Measurements from ENCODE around the gene SETD2. TPM values are rescaled to one million over a fixed set of nuclear protein-coding genes. Genes with fewer than 3 reads are reported as not detected.

The SETD2 gene
- total RNA-seq, 4 donors from 2014 or later: 54.0 to 70.2 (median 58.5) TPM

DNA sequence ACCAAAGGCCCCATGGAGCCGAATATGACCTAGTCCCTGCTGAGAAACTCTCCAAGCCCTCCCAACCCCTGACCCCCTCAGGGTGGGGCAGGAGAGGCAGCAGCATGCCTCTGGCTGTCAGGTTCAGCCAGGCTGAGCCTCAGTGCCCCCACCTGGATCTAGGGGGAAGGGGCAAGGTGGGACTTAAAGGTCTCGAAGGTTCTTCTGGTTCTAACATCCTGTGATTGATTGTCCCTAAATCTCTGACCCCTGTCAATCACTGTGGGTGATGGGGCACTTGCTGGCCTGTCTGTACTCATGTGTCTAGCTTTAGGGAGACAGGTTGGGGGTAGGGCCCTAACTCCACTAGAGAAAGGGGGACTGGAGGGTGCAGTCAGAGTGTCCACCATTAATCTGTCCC is 170.6 kb downstream of the SETD2 start:
- Histone ChIP-seq H3K36me3 (peaks cover 0 to 79% of the 10 kb centered on the region in 2 donors), H3K4me1 (peaks cover 0 to 14% (median 0%) of the 10 kb centered on the region in 3 donors), H3K9me3 (no peaks in the 10 kb centered on the region), H3K27me3 (no peaks in the 10 kb centered on the region), H3K27ac (no peak overlapping the region), H3K4me3 (no peak overlapping the region)
- TF ChIP-seq POLR2A (IDR thresholded peaks at IDR 0.05): no peak
- TF ChIP-seq, protein P1, sequence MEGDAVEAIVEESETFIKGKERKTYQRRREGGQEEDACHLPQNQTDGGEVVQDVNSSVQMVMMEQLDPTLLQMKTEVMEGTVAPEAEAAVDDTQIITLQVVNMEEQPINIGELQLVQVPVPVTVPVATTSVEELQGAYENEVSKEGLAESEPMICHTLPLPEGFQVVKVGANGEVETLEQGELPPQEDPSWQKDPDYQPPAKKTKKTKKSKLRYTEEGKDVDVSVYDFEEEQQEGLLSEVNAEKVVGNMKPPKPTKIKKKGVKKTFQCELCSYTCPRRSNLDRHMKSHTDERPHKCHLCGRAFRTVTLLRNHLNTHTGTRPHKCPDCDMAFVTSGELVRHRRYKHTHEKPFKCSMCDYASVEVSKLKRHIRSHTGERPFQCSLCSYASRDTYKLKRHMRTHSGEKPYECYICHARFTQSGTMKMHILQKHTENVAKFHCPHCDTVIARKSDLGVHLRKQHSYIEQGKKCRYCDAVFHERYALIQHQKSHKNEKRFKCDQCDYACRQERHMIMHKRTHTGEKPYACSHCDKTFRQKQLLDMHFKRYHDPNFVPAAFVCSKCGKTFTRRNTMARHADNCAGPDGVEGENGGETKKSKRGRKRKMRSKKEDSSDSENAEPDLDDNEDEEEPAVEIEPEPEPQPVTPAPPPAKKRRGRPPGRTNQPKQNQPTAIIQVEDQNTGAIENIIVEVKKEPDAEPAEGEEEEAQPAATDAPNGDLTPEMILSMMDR (IDR thresholded peaks at IDR 0.05): no peak
- no peak for TF ChIP-seq EP300 (IDR thresholded peaks at IDR 0.05)
- no peak for TF ChIP-seq POLR2AphosphoS5 (IDR thresholded peaks at IDR 0.05)
- ATAC-seq: no peak
- WGBS, 2 donors (ENCODE audit: low coverage in 1 of 2): no CpG with 5 or more reads among the region's 2 CpGs

DNA sequence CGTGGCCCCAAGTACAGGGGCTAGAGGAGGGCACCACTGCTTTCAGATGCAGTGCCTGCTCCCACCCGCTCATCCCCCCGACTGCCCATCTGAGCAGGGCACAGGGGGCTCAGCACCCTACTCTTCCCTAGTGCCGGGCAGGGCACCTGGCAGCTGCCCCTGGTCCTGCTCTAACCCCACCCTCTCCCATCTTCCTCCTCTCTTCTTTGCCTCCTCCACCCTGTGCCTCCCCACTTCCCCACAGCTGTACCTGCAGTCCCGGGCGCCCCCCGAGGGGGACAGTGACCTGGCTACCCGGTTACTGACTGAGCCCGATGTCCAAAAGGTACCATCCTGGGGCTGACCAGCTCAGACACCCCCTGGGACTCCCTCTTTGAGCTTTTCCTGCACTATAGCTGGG is 171.7 kb downstream of the SETD2 start:
- no peak for ATAC-seq
- H3K27me3 ChIP-seq: no peaks in the 10 kb centered on the region
- 81% methylated on average over 8 of the region's 9 CpGs; no CpG with 5 or more reads in 1 of the 2 donors for whole genome bisulfite sequencing, 2 donors (ENCODE audit: low coverage in 1 of 2)

DNA sequence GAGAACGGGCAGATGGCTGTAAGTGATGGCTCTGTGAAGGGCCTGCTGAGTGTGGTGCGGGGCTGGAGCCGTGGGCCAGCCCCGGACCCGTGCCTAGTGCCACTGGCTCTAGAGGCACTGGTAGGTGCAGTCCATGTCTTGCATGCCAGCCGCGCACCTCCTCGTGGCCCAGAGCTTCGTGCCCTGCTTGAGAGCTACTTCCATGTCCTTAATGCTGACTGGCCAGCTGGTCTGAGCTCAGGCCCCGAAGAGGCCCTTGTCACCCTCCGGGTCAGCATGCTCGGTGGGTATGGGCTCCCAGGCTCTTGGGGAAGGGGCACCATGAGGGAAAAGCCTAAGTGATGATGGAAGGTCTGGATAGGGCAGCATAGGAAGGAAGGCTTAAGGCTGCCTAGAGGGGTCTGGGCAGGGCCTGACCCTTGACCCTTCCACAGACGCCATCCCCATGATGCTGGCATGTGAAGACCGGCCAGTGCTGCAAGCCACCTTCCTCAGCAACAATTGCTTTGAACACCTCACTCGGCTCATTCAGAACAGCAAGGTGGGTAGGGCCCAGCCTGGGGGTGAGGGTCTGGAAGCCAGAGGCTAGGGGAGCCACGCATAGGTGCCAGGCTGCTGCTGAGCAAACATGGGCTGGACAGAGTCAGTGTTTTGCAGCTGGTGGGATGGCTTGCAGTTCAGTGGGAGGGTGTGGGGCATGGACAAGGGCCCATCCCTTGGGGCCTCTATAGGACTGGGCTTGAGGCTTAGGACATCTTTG is 172.3 kb downstream of the SETD2 start:
- WGBS, 2 donors (ENCODE audit: low coverage in 1 of 2): 80% methylated on average over 1 of the region's 16 CpGs; no CpG with 5 or more reads in 1 of the 2 donors
- Histone ChIP-seq H3K4me3 (no peak overlapping the region), H3K9me3 (no peaks in the 10 kb centered on the region), H3K27ac (no peak overlapping the region), H3K4me1 (peaks cover 0 to 27% (median 3%) of the 10 kb centered on the region in 3 donors), H3K27me3 (no peaks in the 10 kb centered on the region), H3K36me3 (peaks cover 0 to 70% of the 10 kb centered on the region in 2 donors)
- TF ChIP-seq POLR2AphosphoS5 (IDR thresholded peaks at IDR 0.05): no peak
- ATAC-seq: no peak

More for the DNA sequence above, 171.7 kb downstream of the SETD2 start:
- TF ChIP-seq POLR2AphosphoS5 (IDR thresholded peaks at IDR 0.05) (no peak), EP300 (IDR thresholded peaks at IDR 0.05) (no peak), POLR2A (IDR thresholded peaks at IDR 0.05) (no peak)
- TF ChIP-seq, protein P1 (IDR thresholded peaks at IDR 0.05): no peak
- Histone ChIP-seq H3K4me1 (peaks cover 0 to 22% (median under 1%) of the 10 kb centered on the region in 3 donors), H3K27ac (no peak overlapping the region), H3K4me3 (no peak overlapping the region), H3K9me3 (no peaks in the 10 kb centered on the region), H3K36me3 (peaks cover 0 to 70% of the 10 kb centered on the region in 2 donors)

DNA sequence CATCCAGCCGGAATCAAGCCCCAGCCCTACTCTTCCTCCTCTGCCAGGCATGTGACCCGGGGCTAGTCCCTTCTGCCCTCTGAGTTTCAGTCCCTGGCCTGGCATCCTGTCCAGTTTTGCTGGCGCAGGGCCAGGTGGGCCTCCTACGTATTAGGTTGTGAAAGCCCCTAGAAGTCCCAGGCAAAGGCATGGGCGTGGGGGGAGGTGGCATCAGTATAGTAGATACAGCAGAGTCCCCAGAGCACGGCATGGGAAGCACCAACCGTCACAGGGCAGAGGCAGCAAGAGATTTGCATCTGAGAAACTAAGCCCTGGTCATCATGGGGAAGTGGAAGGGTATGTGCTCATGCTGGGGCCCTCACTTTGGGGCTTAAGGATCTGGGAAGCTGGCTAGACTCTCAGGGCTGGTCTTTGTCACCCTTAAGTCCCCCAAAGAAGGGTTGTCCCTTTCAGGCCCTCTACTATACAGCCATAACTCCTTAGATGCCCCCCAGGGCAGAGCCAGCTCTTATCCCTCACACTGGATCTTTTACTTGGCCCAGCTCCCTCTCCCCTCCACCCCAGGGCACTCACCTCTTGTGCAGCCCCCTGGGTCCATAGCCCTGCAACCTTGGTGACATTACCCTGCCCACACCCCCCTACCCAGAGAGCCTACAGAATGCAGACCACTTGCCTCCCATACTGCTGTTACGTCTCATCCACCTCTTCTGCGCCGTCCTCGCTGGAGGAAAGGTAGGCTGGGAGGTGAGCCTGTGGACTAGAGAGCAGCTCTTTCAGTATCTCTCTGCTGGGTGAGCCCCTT is 173.1 kb downstream of the SETD2 start:
- no peak for ATAC-seq
- WGBS, 2 donors (ENCODE audit: low coverage in 1 of 2): 100% methylated on average over 3 of the region's 11 CpGs; no CpG with 5 or more reads in 1 of the 2 donors
- Histone ChIP-seq H3K36me3 (peaks cover 0 to 63% of the 10 kb centered on the region in 2 donors), H3K4me3 (no peak overlapping the region), H3K27ac (no peak overlapping the region), H3K4me1 (peaks cover 0 to 31% (median 3%) of the 10 kb centered on the region in 3 donors), H3K27me3 (no peaks in the 10 kb centered on the region), H3K9me3 (no peaks in the 10 kb centered on the region)
- TF ChIP-seq, protein P1 (IDR thresholded peaks at IDR 0.05): no peak
- no peak for TF ChIP-seq POLR2AphosphoS5 (IDR thresholded peaks at IDR 0.05)
- no peak for TF ChIP-seq EP300 (IDR thresholded peaks at IDR 0.05)
- TF ChIP-seq POLR2A (IDR thresholded peaks at IDR 0.05): no peak

DNA sequence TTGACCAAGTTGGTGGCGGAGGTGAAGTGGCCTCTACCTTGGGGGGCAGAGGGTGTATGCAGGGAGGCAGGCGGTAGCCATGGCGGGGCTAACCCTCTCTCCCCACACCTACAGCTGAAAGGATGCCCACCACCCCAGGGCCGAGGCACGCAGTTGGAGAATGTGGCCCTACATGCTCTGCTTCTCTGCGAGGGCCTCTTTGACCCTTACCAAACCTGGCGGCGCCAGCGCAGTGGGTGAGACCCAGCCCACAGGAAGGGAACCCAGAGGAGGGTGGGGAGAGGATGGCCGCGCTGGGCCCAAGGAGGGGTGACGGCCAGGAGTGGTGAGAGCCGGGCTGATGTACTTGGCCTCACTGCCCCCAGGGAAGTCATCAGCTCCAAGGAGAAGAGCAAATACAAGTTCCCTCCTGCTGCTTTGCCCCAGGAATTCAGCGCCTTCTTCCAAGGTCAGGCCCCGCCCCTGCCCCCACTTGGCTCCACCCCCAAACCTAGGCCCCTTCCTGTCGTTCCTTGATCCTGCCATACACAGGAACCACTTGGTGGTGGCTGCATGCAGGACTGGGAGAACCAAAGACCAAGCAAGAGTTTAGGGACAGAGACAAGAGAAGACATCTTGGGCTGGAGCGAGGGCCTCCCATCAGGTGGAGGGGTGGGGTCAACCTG is 174.6 kb downstream of the SETD2 start:
- TF ChIP-seq POLR2A (IDR thresholded peaks at IDR 0.05) (no peak), EP300 (IDR thresholded peaks at IDR 0.05) (no peak), POLR2AphosphoS5 (IDR thresholded peaks at IDR 0.05) (no peak)
- TF ChIP-seq, protein P1 (IDR thresholded peaks at IDR 0.05): no peak
- Histone ChIP-seq H3K27ac (no peak overlapping the region), H3K4me1 (peaks cover 0 to 31% (median 3%) of the 10 kb centered on the region in 3 donors), H3K36me3 (peaks cover 0 to 49% of the 10 kb centered on the region in 2 donors), H3K4me3 (no peak overlapping the region), H3K27me3 (no peaks in the 10 kb centered on the region), H3K9me3 (no peaks in the 10 kb centered on the region)
- no peak for ATAC-seq
- 58 to 100% methylated on average over 1 to 2 of the region's 17 CpGs for WGBS, 2 donors (ENCODE audit: low coverage in 1 of 2)
